Lower leg skin (tissue), 4 donors: Measurements from ENCODE around the gene FAM171A1. TPM values are rescaled to one million over a fixed set of nuclear protein-coding genes. Genes with fewer than 3 reads are reported as not detected.

Source experiments
- DNase-seq, 2 donors: peaks; one replicate each; pipeline ENCODE4 v3.0.0-alpha.2; 2019; ENCODE audit warnings: low spot score in 2 of 2
- H3K4me3 ChIP-seq: fragments of 200-600 bp; sonication (generic); 2 replicates; pipeline ENCODE4 v1.5.1; 2017; ENCODE audit warnings: mild to moderate bottlenecking, low read depth; ENCODE audit not compliant: poor library complexity, severe bottlenecking
- CTCF ChIP-seq, 3 donors: fragments of 450-650 bp; IDR thresholded peaks; one replicate each; pipeline ENCODE4 v1.5.1; 2016; ENCODE audit warnings: antibody characterized with exemption in 3 of 3, mild to moderate bottlenecking in 3 of 3, moderate library complexity in 2 of 3
- POLR2A ChIP-seq, 2 donors: fragments of 450-650 bp; IDR thresholded peaks; one replicate each; pipeline ENCODE4 v1.6.1; 2016 to 2017; ENCODE audit warnings: antibody characterized with exemption in 2 of 2, mild to moderate bottlenecking in 1 of 2, moderate library complexity in 1 of 2
- WGBS, 2 donors: methylation state at CpG; one replicate each; pipeline ENCODE4 v1.1.5; 2018; 5-methylcytosine and 5-hydroxymethylcytosine counted together
- intact Hi-C: fragments of 100-400 bp; cut with DNase I; formaldehyde crosslinking; loops from one replicate; pipeline ENCODE4 v1.15.0; 2023; ENCODE audit warnings: low total_unique reads
- total RNA-seq, 4 donors: library from RNA; depleted of rRNA; stranded (reverse); fragments of >200 nt; gene quantifications; one replicate each; pipeline ENCODE4 v1.1.0, GENCODE V29; 2016

FAM171A1 gene
- total RNA-seq, 4 donors from 2014 or later: 2.7 to 5.4 (median 3.1) TPM

- peak; percentile 38 to 88 for DNase-seq
- no peak for TF ChIP-seq POLR2A (IDR thresholded peaks at IDR 0.05)
- TF ChIP-seq CTCF (IDR thresholded peaks at IDR 0.05): no peak
- intact Hi-C loops: loop anchor here (5.0 kb wide), 1 partner anchor 330 kb away; the partner anchor contains the start of genes CDNF, HSPA14 and MSANTD7
- peak overlapping the region; percentile 57 for H3K4me3 ChIP-seq
- WGBS, 2 donors: 2 to 3% methylated on average over 32 to 41 of the region's 54 CpGs
Measured at GRCh38 chr10:15167411-15168290, 203.4 kb downstream of the FAM171A1 start.

- WGBS, 2 donors: 71 to 77% methylated on average over 2 of the region's 2 CpGs
- intact Hi-C loops: loop anchor here (5.0 kb wide), 1 partner anchor 329 kb away; the partner anchor contains the start of genes CDNF, HSPA14 and MSANTD7
Measured at GRCh38 chr10:15166325-15166724, 204.8 kb downstream of the FAM171A1 start.

GRCh38 chr10:15163253-15163828, 207.7 kb downstream of the FAM171A1 start:
- WGBS, 2 donors: 33 to 36% methylated on average over 2 of the region's 2 CpGs
- DNase-seq: no peak
- H3K4me3 ChIP-seq: no peak overlapping the region
- intact Hi-C loops: no loop called here
- TF ChIP-seq POLR2A (IDR thresholded peaks at IDR 0.05) (no peak), CTCF (IDR thresholded peaks at IDR 0.05) (no peak)

More at GRCh38 chr10:15166325-15166724, 204.8 kb downstream of the FAM171A1 start:
- no peak overlapping the region for H3K4me3 ChIP-seq
- TF ChIP-seq POLR2A (IDR thresholded peaks at IDR 0.05) (no peak), CTCF (IDR thresholded peaks at IDR 0.05) (no peak)
- no peak for DNase-seq

Other genes with a start within 250 kb of the FAM171A1 start
- 10 to 100 TPM; 15.9 to 23.4 (median 20.9) TPM for gene NMT2, start 202.6 kb downstream of the FAM171A1 start, total RNA-seq